Testis (tissue), 2 donors: ENCODE measurements around the gene MLF2.

Experiments
- CTCF ChIP-seq, 3 experiments: fragments of 450-650 bp in 2 of 3; fragments of 200-600 bp in 1 of 3; sonication (generic) in 1 of 3; IDR thresholded peaks; one replicate each; pipeline ENCODE4 v1.5.1; 2016 to 2019; ENCODE audit warnings: antibody characterized with exemption in 3 of 3, mild to moderate bottlenecking in 2 of 3, moderate library complexity in 1 of 3
- POLR2A ChIP-seq: fragments of 450-650 bp; IDR thresholded peaks from one replicate; pipeline ENCODE4 v1.6.1; 2017; ENCODE audit warnings: antibody characterized with exemption, mild to moderate bottlenecking, moderate library complexity

GRCh38 chr12:6792522-6793201 lies 39.7 kb upstream of the MLF2 start:
- no peak for TF ChIP-seq CTCF (IDR thresholded peaks at IDR 0.05)
- no peak for TF ChIP-seq POLR2A
